GM23338 (cell line): ENCODE results near the gene MRTFA. TPM values are rescaled to one million over a fixed set of nuclear protein-coding genes. Genes with fewer than 3 reads are reported as not detected.

Experiments used
- ATAC-seq: fragments of 200-7000 bp; cut with Tn5 transposase; 3 replicates; pipeline ENCODE4 v1.9.1; 2020
- DNase-seq: peaks from one replicate; pipeline ENCODE4 v3.0.0-alpha.2; 2015; ENCODE audit warnings: low spot score
- H2AFZ ChIP-seq: fragments of 200-600 bp; sonication (generic); 2 replicates; pipeline ENCODE4 v1.8.0; 2016; ENCODE audit warnings: antibody characterized with exemption, mild to moderate bottlenecking, moderate library complexity
- H3F3A ChIP-seq: fragments of 200-600 bp; sonication (generic); replicated peaks from 2 replicates; pipeline ENCODE4 v1.8.0; 2017; ENCODE audit warnings: antibody characterized with exemption, mixed run types, low read depth
- H3K27ac ChIP-seq: fragments of 200-600 bp; sonication (generic); 2 replicates; pipeline ENCODE4 v1.6.1; 2016; ENCODE audit warnings: low read depth
- H3K27me3 ChIP-seq: fragments of 200-600 bp; sonication (generic); 2 replicates; pipeline ENCODE4 v1.8.0; 2016; ENCODE audit warnings: mild to moderate bottlenecking, mixed run types, moderate library complexity; ENCODE audit not compliant: insufficient read depth
- H3K36me3 ChIP-seq: fragments of 200-600 bp; sonication (generic); 2 replicates; pipeline ENCODE4 v1.8.0; 2016; ENCODE audit warnings: mild to moderate bottlenecking; ENCODE audit not compliant: insufficient read depth
- H3K4me1 ChIP-seq: fragments of 200-600 bp; sonication (generic); 2 replicates; pipeline ENCODE4 v1.8.0; 2016; ENCODE audit warnings: mild to moderate bottlenecking, moderate library complexity; ENCODE audit not compliant: insufficient read depth
- H3K4me2 ChIP-seq: fragments of 200-600 bp; sonication (generic); 2 replicates; pipeline ENCODE4 v1.7.1; 2017; ENCODE audit warnings: mixed run types
- H3K4me3 ChIP-seq: fragments of 200-600 bp; sonication (generic); 2 replicates; pipeline ENCODE4 v1.6.1; 2016; ENCODE audit warnings: mixed run types
- H3K79me2 ChIP-seq: fragments of 200-600 bp; sonication (generic); replicated peaks from 2 replicates; pipeline ENCODE4 v1.8.0; 2017; ENCODE audit warnings: mild to moderate bottlenecking; ENCODE audit not compliant: insufficient read depth
- H3K9me2 ChIP-seq: fragments of 200-600 bp; sonication (generic); 2 replicates; pipeline ENCODE4 v1.8.0; 2017; ENCODE audit not compliant: insufficient read depth
- H4K20me1 ChIP-seq: fragments of 200-600 bp; sonication (generic); replicated peaks from 2 replicates; pipeline ENCODE4 v1.8.0; 2017; ENCODE audit warnings: mild to moderate bottlenecking; ENCODE audit not compliant: insufficient read depth
- H3K27ac Mint-ChIP-seq: 2 replicates; pipeline ENCODE4 v1.8.0; 2020; ENCODE audit warnings: inconsistent platforms, mild to moderate bottlenecking, moderate library complexity, mixed read lengths
- H3K27me3 Mint-ChIP-seq: 3 replicates; pipeline ENCODE4 v1.8.0; 2022; ENCODE audit warnings: low read depth, mild to moderate bottlenecking, moderate library complexity, mixed read lengths, inconsistent platforms; ENCODE audit not compliant: insufficient read depth, poor library complexity
- H3K36me3 Mint-ChIP-seq: 3 replicates; pipeline ENCODE4 v1.8.0; 2021; ENCODE audit warnings: low read depth, mild to moderate bottlenecking, inconsistent platforms, moderate library complexity, mixed read lengths
- H3K4me1 Mint-ChIP-seq: 3 replicates; pipeline ENCODE4 v1.8.0; 2020; ENCODE audit warnings: mild to moderate bottlenecking, inconsistent platforms, mixed read lengths
- H3K4me3 Mint-ChIP-seq: 3 replicates; pipeline ENCODE4 v1.8.0; 2021; ENCODE audit warnings: moderate library complexity, mild to moderate bottlenecking, inconsistent platforms, mixed read lengths
- H3K9me3 Mint-ChIP-seq: 3 replicates; pipeline ENCODE4 v1.8.0; 2020; ENCODE audit warnings: moderate library complexity, mild to moderate bottlenecking, inconsistent platforms, mixed read lengths
- CREB1 ChIP-seq: fragments of 250-450 bp; sonication (Bioruptor Pico); IDR thresholded peaks from 2 replicates; pipeline ENCODE4 v1.5.0; 2020; ENCODE audit warnings: low read depth, mild to moderate bottlenecking, moderate library complexity
- ETS1 ChIP-seq: IDR thresholded peaks from 2 replicates; pipeline ENCODE4 v1.6.1; 2016; ENCODE audit warnings: antibody characterized with exemption
- EZH2 ChIP-seq: fragments of 200-600 bp; sonication (generic); IDR thresholded peaks from one replicate; pipeline ENCODE4 v1.8.0; 2017; ENCODE audit warnings: antibody characterized with exemption, mild to moderate bottlenecking, low read depth; ENCODE audit not compliant: unreplicated experiment
- EZH2phosphoT487 ChIP-seq: fragments of 200-600 bp; sonication (generic); IDR thresholded peaks from one replicate; pipeline ENCODE4 v1.8.1; 2018; ENCODE audit warnings: antibody characterized with exemption; ENCODE audit not compliant: unreplicated experiment
- JUNB ChIP-seq: IDR thresholded peaks from one replicate; pipeline ENCODE4 v1.6.1; 2016; ENCODE audit warnings: antibody characterized with exemption; ENCODE audit not compliant: unreplicated experiment
- NANOG ChIP-seq: IDR thresholded peaks from 2 replicates; pipeline ENCODE4 v1.6.1; 2016; ENCODE audit warnings: antibody characterized with exemption, borderline replicate concordance
- POLR2AphosphoS5 ChIP-seq: IDR thresholded peaks from 2 replicates; pipeline ENCODE4 v1.6.1; 2016; ENCODE audit warnings: antibody characterized with exemption, low read depth
- REST ChIP-seq: IDR thresholded peaks from one replicate; pipeline ENCODE4 v1.6.1; 2018; ENCODE audit warnings: antibody characterized with exemption; ENCODE audit not compliant: unreplicated experiment
- ZNF114 ChIP-seq: fragments of 250-450 bp; sonication (Bioruptor Pico); IDR thresholded peaks from 2 replicates; pipeline ENCODE4 v1.5.0; 2020; ENCODE audit warnings: mild to moderate bottlenecking, moderate library complexity
- ZNF331 ChIP-seq: fragments of 250-450 bp; sonication (Bioruptor Pico); IDR thresholded peaks from 2 replicates; pipeline ENCODE4 v1.5.0; 2020; ENCODE audit warnings: low read depth, mild to moderate bottlenecking, moderate library complexity
- ZNF462 ChIP-seq: fragments of 250-450 bp; sonication (Bioruptor Pico); IDR thresholded peaks from 2 replicates; pipeline ENCODE4 v1.5.0; 2020; ENCODE audit warnings: mild to moderate bottlenecking, moderate library complexity
- polyA plus RNA-seq: library from polyadenylated mRNA; unstranded; fragments of >200 nt; fragmentation: Nextera tagmentation; extraction: Ambion mirVana; gene quantifications from 2 replicates; pipeline ENCODE4 v1.2.1, GENCODE V29; 2016
- total RNA-seq: library from RNA; depleted of rRNA; stranded (reverse); fragments of >200 nt; shearing (Covaris generic); gene quantifications from 2 replicates; pipeline ENCODE4 v1.2.3, GENCODE V29; 2014
- TF ChIP-seq, protein P1 (sequence below), 2 experiments: fragments of 200-600 bp in 1 of 2; sonication (generic) in 1 of 2; conservative IDR thresholded peaks; 2 replicates each; pipeline versions ENCODE4 v1.5.1 to v1.6.1; 2016 to 2017; ENCODE audit warnings: antibody characterized with exemption in 2 of 2, low read depth in 2 of 2, mild to moderate bottlenecking in 2 of 2, moderate library complexity in 1 of 2

The MRTFA gene
- total and polyA plus RNA-seq, 2 experiments from 2014 or later = 18.1 to 92.4 TPM

- TF ChIP-seq EZH2 (no peak), POLR2AphosphoS5 (no peak)
These were observed 123.9 kb downstream of the MRTFA start (continued) for GRCh38 chr22:40512426-40513136.

DNA sequence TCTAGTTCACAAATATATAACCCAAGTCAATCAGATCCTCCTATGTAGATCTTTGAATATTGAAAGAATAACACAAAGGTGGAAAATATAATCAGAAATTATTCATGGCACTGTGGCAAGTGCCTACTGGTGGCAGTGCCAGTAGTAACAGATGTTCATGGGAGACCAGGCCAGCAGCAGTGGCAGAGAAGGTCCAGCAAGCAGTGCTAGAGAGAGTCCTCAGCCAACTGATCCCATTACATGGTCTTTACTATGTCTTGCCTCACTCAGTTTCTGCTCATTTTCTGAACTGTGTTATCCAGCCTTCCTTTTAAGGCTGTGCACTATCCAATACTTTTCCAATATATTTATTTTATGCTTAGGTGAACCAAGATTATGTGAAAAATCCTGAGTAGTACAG is 124.9 kb downstream of the MRTFA start:
- Histone ChIP-seq H3K9me2 (no peaks in the 10 kb centered on the region), H3K79me2 (peaks cover 12% of the 10 kb centered on the region; the same call in 1 of the 2 replicates), H2AFZ (no peak overlapping the region), H3F3A (no peaks in the 10 kb centered on the region), H3K4me2 (no peak overlapping the region), H3K4me3 (no peak overlapping the region), H3K27ac (no peak overlapping the region), H4K20me1 (peaks cover 12% of the 10 kb centered on the region), H3K27me3 (no peaks in the 10 kb centered on the region), H3K36me3 (no peaks in the 10 kb centered on the region), H3K4me1 (peaks cover 7% of the 10 kb centered on the region)
- no peak overlapping the region for H3K4me3 Mint-ChIP-seq
- H3K27me3 Mint-ChIP-seq = no peaks in the 10 kb centered on the region
- ATAC-seq (peak; percentile 37; the same call in 1 of the 3 replicates), DNase-seq (no peak)
- no peaks in the 10 kb centered on the region for H3K9me3 Mint-ChIP-seq
- H3K4me1 Mint-ChIP-seq = peaks cover 16% of the 10 kb centered on the region; the same call in 2 of the 3 replicates
- H3K27ac Mint-ChIP-seq = no peak overlapping the region
- H3K36me3 Mint-ChIP-seq = no peaks in the 10 kb centered on the region
- TF ChIP-seq REST (no peak), NANOG (no peak), ZNF331 (CRISPR knock-in tag) (no peak), CREB1 (CRISPR knock-in tag) (no peak), EZH2 (no peak), ZNF462 (CRISPR knock-in tag) (no peak), ETS1 (no peak), POLR2AphosphoS5 (no peak), EZH2phosphoT487 (no peak), ZNF114 (no peak), JUNB (no peak)
- TF ChIP-seq, protein P1, sequence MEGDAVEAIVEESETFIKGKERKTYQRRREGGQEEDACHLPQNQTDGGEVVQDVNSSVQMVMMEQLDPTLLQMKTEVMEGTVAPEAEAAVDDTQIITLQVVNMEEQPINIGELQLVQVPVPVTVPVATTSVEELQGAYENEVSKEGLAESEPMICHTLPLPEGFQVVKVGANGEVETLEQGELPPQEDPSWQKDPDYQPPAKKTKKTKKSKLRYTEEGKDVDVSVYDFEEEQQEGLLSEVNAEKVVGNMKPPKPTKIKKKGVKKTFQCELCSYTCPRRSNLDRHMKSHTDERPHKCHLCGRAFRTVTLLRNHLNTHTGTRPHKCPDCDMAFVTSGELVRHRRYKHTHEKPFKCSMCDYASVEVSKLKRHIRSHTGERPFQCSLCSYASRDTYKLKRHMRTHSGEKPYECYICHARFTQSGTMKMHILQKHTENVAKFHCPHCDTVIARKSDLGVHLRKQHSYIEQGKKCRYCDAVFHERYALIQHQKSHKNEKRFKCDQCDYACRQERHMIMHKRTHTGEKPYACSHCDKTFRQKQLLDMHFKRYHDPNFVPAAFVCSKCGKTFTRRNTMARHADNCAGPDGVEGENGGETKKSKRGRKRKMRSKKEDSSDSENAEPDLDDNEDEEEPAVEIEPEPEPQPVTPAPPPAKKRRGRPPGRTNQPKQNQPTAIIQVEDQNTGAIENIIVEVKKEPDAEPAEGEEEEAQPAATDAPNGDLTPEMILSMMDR (conservative IDR thresholded peaks at IDR 0.05; ENCODE audit: low read depth in 2 of 2) = no peak
